Neural cell (in vitro differentiated cells): Measurements from ENCODE around the gene TTN.

Source experiments
- CTCF ChIP-seq: fragments of 450-650 bp; IDR thresholded peaks from 2 replicates; pipeline ENCODE4 v1.5.1; 2014; ENCODE audit warnings: antibody characterized with exemption, mild to moderate bottlenecking, moderate library complexity; ENCODE audit not compliant: poor library complexity, severe bottlenecking
- EZH2 ChIP-seq: fragments of 200-600, 300-800 bp; shearing (Covaris generic), sonication (generic); IDR thresholded peaks from 2 replicates; pipeline ENCODE4 v1.6.1; 2014; ENCODE audit warnings: antibody characterized with exemption, low read length, borderline replicate concordance, mild to moderate bottlenecking; ENCODE audit not compliant: insufficient read depth, poor library complexity, severe bottlenecking
- RAD21 ChIP-seq: fragments of 450-650 bp; conservative IDR thresholded peaks from 2 replicates; pipeline ENCODE4 v1.6.1; 2014; ENCODE audit warnings: antibody characterized with exemption, mild to moderate bottlenecking, moderate library complexity

GRCh38 chr2:178805457-178805856 is 1.8 kb downstream of the TTN start:
- TF ChIP-seq EZH2, result no peak
- TF ChIP-seq RAD21, result no peak
- TF ChIP-seq CTCF, result no peak
